ENCODE data around the gene PIK3IP1. TPM values are rescaled to one million over a fixed set of nuclear protein-coding genes. Genes with fewer than 3 reads are reported as not detected.

PIK3IP1 gene
- total RNA-seq, 4 donors from 2014 or later, result 7.0 to 53.0 (median 19.2) TPM

- H3K4me1 ChIP-seq, result peaks cover 6 to 54% (median 30%) of the 10 kb centered on the region in 3 donors
- TF ChIP-seq CTCF (IDR thresholded peaks at IDR 0.05), result no peak
- TF ChIP-seq POLR2A (IDR thresholded peaks at IDR 0.05), result no peak
- H3K4me3 ChIP-seq, result no peak overlapping the region
- no peaks in the 10 kb centered on the region for H3K9me3 ChIP-seq
- no peak overlapping the region for H3K27ac ChIP-seq
- H3K27me3 ChIP-seq, result no peaks in the 10 kb centered on the region
- 86 to 91% methylated on average over 6 to 8 of the region's 8 CpGs for WGBS, 2 donors
- no peak for DNase-seq
- peaks cover 5 to 94% (median 35%) of the 10 kb centered on the region in 3 donors for H3K36me3 ChIP-seq
- intact Hi-C loops (cut with DNase I), result no loop called here
Measured at GRCh38 chr22:31332010-31332409, 39.7 kb upstream of the PIK3IP1 start.

GRCh38 chr22:31329453-31330215, 37.3 kb upstream of the PIK3IP1 start:
- Histone ChIP-seq H3K4me1 (peaks cover 6 to 47% (median 27%) of the 10 kb centered on the region in 3 donors), H3K27ac (peak overlapping the region in 1 of 4 donors; percentile 24), H3K4me3 (no peak overlapping the region), H3K27me3 (no peaks in the 10 kb centered on the region), H3K36me3 (peaks cover 5 to 99% (median 27%) of the 10 kb centered on the region in 3 donors), H3K9me3 (no peaks in the 10 kb centered on the region)
- 60 to 62% methylated on average over 9 of the region's 9 CpGs for WGBS, 2 donors
- no peak for DNase-seq
- TF ChIP-seq CTCF (IDR thresholded peaks at IDR 0.05), result no peak
- no peak for TF ChIP-seq POLR2A (IDR thresholded peaks at IDR 0.05)
- intact Hi-C loops (cut with DNase I), result no loop called here

GRCh38 chr22:31329029-31329428, 36.7 kb upstream of the PIK3IP1 start:
- TF ChIP-seq CTCF (IDR thresholded peaks at IDR 0.05) (no peak), POLR2A (IDR thresholded peaks at IDR 0.05) (no peak)
- Histone ChIP-seq H3K4me1 (peaks cover 6 to 41% (median 21%) of the 10 kb centered on the region in 3 donors), H3K9me3 (no peaks in the 10 kb centered on the region), H3K36me3 (peaks cover 5 to 97% (median 24%) of the 10 kb centered on the region in 3 donors), H3K27me3 (no peaks in the 10 kb centered on the region), H3K27ac (peak overlapping the region in 1 of 4 donors; percentile 24), H3K4me3 (no peak overlapping the region)
- intact Hi-C loops (cut with DNase I), result no loop called here
- no peak for DNase-seq
- 36 to 44% methylated on average over 3 to 4 of the region's 4 CpGs for WGBS, 2 donors

GRCh38 chr22:31328544-31328960, 36.3 kb upstream of the PIK3IP1 start:
- intact Hi-C loops (cut with DNase I), result no loop called here
- TF ChIP-seq POLR2A (IDR thresholded peaks at IDR 0.05) (no peak), CTCF (IDR thresholded peaks at IDR 0.05) (no peak)
- Histone ChIP-seq H3K27me3 (no peaks in the 10 kb centered on the region), H3K36me3 (peaks cover 5 to 94% (median 24%) of the 10 kb centered on the region in 3 donors), H3K4me3 (no peak overlapping the region), H3K4me1 (peaks cover 6 to 37% (median 17%) of the 10 kb centered on the region in 3 donors), H3K9me3 (no peaks in the 10 kb centered on the region), H3K27ac (no peak overlapping the region)
- DNase-seq, result no peak
- WGBS, 2 donors, result 93% methylated on average over 5 of the region's 13 CpGs; no CpG with 5 or more reads in 1 of the 2 donors

- peaks cover 5 to 88% (median 24%) of the 10 kb centered on the region in 3 donors for H3K36me3 ChIP-seq
- DNase-seq, result no peak
- intact Hi-C loops (cut with DNase I), result no loop called here
- no peaks in the 10 kb centered on the region for H3K27me3 ChIP-seq
- H3K4me1 ChIP-seq, result peaks cover 6 to 37% (median 16%) of the 10 kb centered on the region in 3 donors
- H3K9me3 ChIP-seq, result no peaks in the 10 kb centered on the region
- H3K4me3 ChIP-seq, result no peak overlapping the region
- TF ChIP-seq POLR2A (IDR thresholded peaks at IDR 0.05), result no peak
- TF ChIP-seq CTCF (IDR thresholded peaks at IDR 0.05), result no peak
- no peak overlapping the region for H3K27ac ChIP-seq
- WGBS, 2 donors, result 51 to 80% methylated on average over 3 to 7 of the region's 9 CpGs
Measured at GRCh38 chr22:31327806-31328543, 35.7 kb upstream of the PIK3IP1 start.
